HAP-1 (cell line): ENCODE measurements around the gene ADAP2.
"Not testable (repeated sequence)": the region's sequence is repeated elsewhere in the genome, so short reads cannot be mapped to it uniquely, and the experiment has no call there.

ENCODE experiments used
- DNase-seq, 2 experiments: peaks; one replicate each; pipeline ENCODE4 v3.0.0-alpha.2; 2016 to 2020; ENCODE audit warnings: low spot score in 2 of 2
- H3K27me3 ChIP-seq: fragments of 250-450 bp; sonication (Bioruptor Pico); 2 replicates; pipeline ENCODE4 v1.5.1; 2020; ENCODE audit warnings: low read depth, mild to moderate bottlenecking, moderate library complexity
- H3K36me3 ChIP-seq: fragments of 250-450 bp; sonication (Bioruptor Pico); replicated peaks from 2 replicates; pipeline ENCODE4 v1.5.1; 2020; ENCODE audit warnings: mild to moderate bottlenecking
- H3K4me1 ChIP-seq: fragments of 250-450 bp; sonication (Bioruptor Pico); 2 replicates; pipeline ENCODE4 v1.5.1; 2020; ENCODE audit warnings: mild to moderate bottlenecking
- H3K4me3 ChIP-seq: fragments of 250-450 bp; sonication (Bioruptor Pico); 2 replicates; pipeline ENCODE4 v1.5.1; 2020; ENCODE audit warnings: mild to moderate bottlenecking, moderate library complexity
- H3K9me3 ChIP-seq: fragments of 250-450 bp; sonication (Bioruptor Pico); 2 replicates; pipeline ENCODE4 v1.5.1; 2020; ENCODE audit warnings: mild to moderate bottlenecking, moderate library complexity
- in situ Hi-C: fragments of 300-500 bp; cut with MboI; formaldehyde crosslinking; loops from 3 replicates; pipeline ENCODE4 v1.14.3; 2020; ENCODE audit warnings: low sequenced_read_pairs, inconsistent platforms, mixed read lengths

The ADAP2 gene

GRCh38 chr17:30920683-30921543 lies 832 bp upstream of the ADAP2 start:
- DNase-seq = no peak
- in situ Hi-C loops = loop anchor here (25.0 kb wide), 1 partner anchor 616 kb away; no protein-coding TSS in a partner anchor

GRCh38 chr17:30922235-30923030 lies 688 bp downstream of the ADAP2 start:
- peaks cover 3% of the 10 kb centered on the region; the same call in 1 of the 2 replicates for H3K36me3 ChIP-seq
- peak overlapping the region; percentile 47 for H3K4me3 ChIP-seq
- no peaks in the 10 kb centered on the region for H3K9me3 ChIP-seq
- peak in 1 of 2 experiments; percentile 42 for DNase-seq
- peaks cover 4% of the 10 kb centered on the region for H3K4me1 ChIP-seq
- no peaks in the 10 kb centered on the region; the same call in 1 of the 2 replicates for H3K27me3 ChIP-seq
- in situ Hi-C loops = loop anchor here (25.0 kb wide), 1 partner anchor 615 kb away; no protein-coding TSS in a partner anchor

More at GRCh38 chr17:30920683-30921543, 832 bp upstream of the ADAP2 start:
- Histone ChIP-seq H3K36me3 (no peaks in the 10 kb centered on the region), H3K4me3 (peak overlapping the region; percentile 47), H3K9me3 (no peaks in the 10 kb centered on the region), H3K4me1 (peaks cover 4% of the 10 kb centered on the region), H3K27me3 (no peaks in the 10 kb centered on the region; the same call in 1 of the 2 replicates)

GRCh38 chr17:30924341-30924740 lies 2.6 kb downstream of the ADAP2 start:
- Histone ChIP-seq H3K9me3 (no peaks in the 10 kb centered on the region), H3K4me1 (peaks cover 4% of the 10 kb centered on the region), H3K36me3 (peaks cover 3% of the 10 kb centered on the region; the same call in 1 of the 2 replicates), H3K4me3 (no peak overlapping the region), H3K27me3 (no peaks in the 10 kb centered on the region; the same call in 1 of the 2 replicates)
- DNase-seq = no peak
- in situ Hi-C loops = loop anchor here (25.0 kb wide), 1 partner anchor 613 kb away; no protein-coding TSS in a partner anchor

- Histone ChIP-seq H3K4me3 (no peak overlapping the region), H3K9me3 (no peaks in the 10 kb centered on the region), H3K27me3 (no peaks in the 10 kb centered on the region), H3K36me3 (peaks cover 12% of the 10 kb centered on the region), H3K4me1 (peaks cover 2% of the 10 kb centered on the region)
- in situ Hi-C loops = no loop called here
- DNase-seq = no peak
These were observed 4.8 kb downstream of the ADAP2 start for GRCh38 chr17:30926516-30926915.

GRCh38 chr17:30927756-30928155 lies 6.0 kb downstream of the ADAP2 start:
- in situ Hi-C loops = no loop called here
- no peaks in the 10 kb centered on the region for H3K27me3 ChIP-seq
- no peaks in the 10 kb centered on the region for H3K9me3 ChIP-seq
- H3K4me1 ChIP-seq = no peaks in the 10 kb centered on the region
- H3K36me3 ChIP-seq = peaks cover 13% of the 10 kb centered on the region
- no peak for DNase-seq
- H3K4me3 ChIP-seq = no peak overlapping the region

GRCh38 chr17:30928584-30928983 lies 6.8 kb downstream of the ADAP2 start:
- no peaks in the 10 kb centered on the region for H3K9me3 ChIP-seq

GRCh38 chr17:30929081-30929633 lies 7.4 kb downstream of the ADAP2 start:
- Histone ChIP-seq H3K4me3 (no peak overlapping the region), H3K9me3 (no peaks in the 10 kb centered on the region), H3K27me3 (no peaks in the 10 kb centered on the region), H3K4me1 (no peaks in the 10 kb centered on the region), H3K36me3 (peaks cover 20% of the 10 kb centered on the region)
- in situ Hi-C loops = no loop called here
- DNase-seq = no peak

More at GRCh38 chr17:30928584-30928983, 6.8 kb downstream of the ADAP2 start:
- Histone ChIP-seq H3K4me1 (no peaks in the 10 kb centered on the region), H3K4me3 (no peak overlapping the region), H3K27me3 (no peaks in the 10 kb centered on the region), H3K36me3 (peaks cover 17% of the 10 kb centered on the region)
- in situ Hi-C loops = no loop called here
- DNase-seq = no peak

- H3K4me1 ChIP-seq, DNase-seq, H3K4me3 ChIP-seq, in situ Hi-C loops, H3K27me3 ChIP-seq, H3K9me3 ChIP-seq: not testable (repeated sequence)
- peaks cover 26% of the 10 kb centered on the region for H3K36me3 ChIP-seq
These were observed 8.1 kb downstream of the ADAP2 start for GRCh38 chr17:30929861-30930260.

GRCh38 chr17:30930495-30930894 lies 8.8 kb downstream of the ADAP2 start:
- peaks cover 31% of the 10 kb centered on the region for H3K36me3 ChIP-seq
- no peak overlapping the region for H3K4me3 ChIP-seq
- no peak for DNase-seq
- H3K9me3 ChIP-seq = no peaks in the 10 kb centered on the region
- H3K27me3 ChIP-seq = no peaks in the 10 kb centered on the region
- H3K4me1 ChIP-seq = no peaks in the 10 kb centered on the region
- in situ Hi-C loops = no loop called here

- H3K4me1 ChIP-seq, H3K27me3 ChIP-seq, in situ Hi-C loops, H3K4me3 ChIP-seq, H3K9me3 ChIP-seq, DNase-seq: not testable (repeated sequence)
- H3K36me3 ChIP-seq = peaks cover 34% of the 10 kb centered on the region
These were observed 9.8 kb downstream of the ADAP2 start for GRCh38 chr17:30931582-30931981.

- in situ Hi-C loops = no loop called here
- H3K27me3 ChIP-seq = no peaks in the 10 kb centered on the region
- no peak for DNase-seq
These were observed 12.2 kb downstream of the ADAP2 start for GRCh38 chr17:30933966-30934365.

GRCh38 chr17:30939051-30939689 lies 17.4 kb downstream of the ADAP2 start:
- DNase-seq = no peak
- H3K27me3 ChIP-seq = no peaks in the 10 kb centered on the region
- H3K4me1 ChIP-seq = no peaks in the 10 kb centered on the region
- H3K36me3 ChIP-seq = peaks cover 41% of the 10 kb centered on the region
- in situ Hi-C loops = no loop called here
- no peaks in the 10 kb centered on the region for H3K9me3 ChIP-seq
- no peak overlapping the region for H3K4me3 ChIP-seq

More at GRCh38 chr17:30933966-30934365, 12.2 kb downstream of the ADAP2 start:
- H3K9me3 ChIP-seq = no peaks in the 10 kb centered on the region
- no peak overlapping the region for H3K4me3 ChIP-seq
- H3K36me3 ChIP-seq = peaks cover 45% of the 10 kb centered on the region
- no peaks in the 10 kb centered on the region for H3K4me1 ChIP-seq
